NOMO-1 (cell line): ENCODE results near the gene FBN1.
A peak's percentile ranks its signal among the peaks of the same experiment; 100 is the strongest.

Experiments
- DNase-seq, 2 experiments: peaks; one replicate each; lab custom pipeline; 2025; ENCODE audit not compliant: unreplicated experiment in 2 of 2; lab: John Stamatoyannopoulos, UW

Gene FBN1

GRCh38 chr15:48440084-48440483 lies 205.4 kb downstream of the FBN1 start:
- DNase-seq: no peak

DNA sequence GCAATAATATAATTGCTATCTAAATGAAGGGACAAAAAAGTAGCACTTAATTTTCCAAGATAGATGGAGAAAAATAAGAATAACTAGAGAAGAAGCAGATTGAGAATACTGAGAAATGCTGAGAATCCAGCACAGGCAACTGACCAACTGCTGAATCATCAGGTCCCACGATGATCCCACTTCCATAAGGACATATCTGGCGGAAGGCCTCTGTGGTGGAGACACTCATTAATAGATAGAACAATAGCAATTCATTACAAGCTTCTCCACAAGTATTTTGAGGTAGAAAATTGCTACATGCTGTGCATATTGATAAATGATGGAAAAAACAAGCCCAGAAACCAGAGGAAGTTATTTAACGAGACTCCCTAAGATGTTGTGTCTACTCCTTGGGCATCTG lies 208.3 kb downstream of the FBN1 start:
- no peak for DNase-seq

DNA sequence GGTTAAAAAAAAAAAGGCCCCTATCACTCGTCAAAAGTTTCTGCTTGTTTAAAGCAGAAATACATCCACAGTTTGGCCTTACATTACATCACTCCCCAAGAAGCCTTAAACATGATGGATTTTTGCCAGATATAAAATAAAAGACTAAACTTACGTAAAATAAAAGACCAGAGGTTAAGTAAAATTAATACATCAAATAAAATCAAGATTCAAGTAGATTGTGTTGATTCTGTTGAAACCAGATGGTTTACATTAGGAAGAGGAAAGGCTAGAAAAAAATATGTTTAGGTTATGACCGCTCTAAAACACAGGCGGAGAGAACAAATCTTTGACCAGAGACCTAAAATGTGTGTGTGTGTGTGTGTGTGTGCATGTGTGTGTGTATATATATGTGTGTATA lies 210.2 kb downstream of the FBN1 start:
- no peak for DNase-seq

- DNase-seq: no peak
These were observed 212.2 kb downstream of the FBN1 start for GRCh38 chr15:48433226-48433886.

DNA sequence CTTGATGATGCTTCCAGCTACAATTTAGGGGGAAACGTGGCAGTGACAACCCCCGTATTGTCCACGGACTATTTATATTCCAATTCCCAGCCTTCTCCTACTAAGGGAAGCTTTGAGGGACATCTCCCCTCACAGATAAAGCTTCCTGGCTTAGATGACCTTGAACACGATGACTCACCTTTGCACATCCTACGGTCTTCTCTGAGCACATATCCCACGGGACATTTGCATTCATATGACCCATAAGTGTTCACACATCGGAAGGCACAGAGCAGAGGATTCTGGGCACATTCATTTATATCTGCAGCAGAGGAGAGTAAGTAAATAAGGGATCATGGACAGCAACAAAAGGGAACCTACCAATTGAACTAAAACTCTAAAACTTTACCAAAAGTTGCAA lies 212.8 kb downstream of the FBN1 start:
- DNase-seq: no peak

DNA sequence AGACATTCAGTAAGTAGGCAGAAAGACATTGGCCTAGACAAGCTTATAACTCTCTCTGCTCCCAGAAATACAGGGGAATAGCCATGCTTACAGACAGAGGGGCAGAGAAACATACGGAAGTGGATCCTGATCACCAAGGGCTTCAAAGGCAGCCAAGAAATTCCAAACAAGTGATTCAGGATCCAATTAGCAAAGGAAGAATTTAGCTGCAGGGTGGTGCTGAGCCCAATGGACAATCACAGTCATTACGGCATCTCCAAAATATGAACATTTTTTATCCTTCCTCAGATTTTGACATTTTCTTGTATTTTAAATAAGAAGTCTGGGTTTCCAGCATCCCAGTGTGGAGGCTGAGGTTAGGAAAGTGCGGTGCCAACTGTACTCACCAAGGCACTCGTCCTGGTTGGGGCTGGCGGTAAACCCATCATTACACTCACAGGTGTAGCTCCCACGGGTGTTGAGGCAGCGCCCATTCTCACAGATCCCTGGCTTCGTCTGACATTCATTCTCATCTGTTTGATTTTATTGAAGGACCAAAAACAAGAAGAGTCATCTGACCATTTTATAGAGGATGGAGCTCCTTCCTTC lies 217.5 kb downstream of the FBN1 start:
- no peak for DNase-seq

DNA sequence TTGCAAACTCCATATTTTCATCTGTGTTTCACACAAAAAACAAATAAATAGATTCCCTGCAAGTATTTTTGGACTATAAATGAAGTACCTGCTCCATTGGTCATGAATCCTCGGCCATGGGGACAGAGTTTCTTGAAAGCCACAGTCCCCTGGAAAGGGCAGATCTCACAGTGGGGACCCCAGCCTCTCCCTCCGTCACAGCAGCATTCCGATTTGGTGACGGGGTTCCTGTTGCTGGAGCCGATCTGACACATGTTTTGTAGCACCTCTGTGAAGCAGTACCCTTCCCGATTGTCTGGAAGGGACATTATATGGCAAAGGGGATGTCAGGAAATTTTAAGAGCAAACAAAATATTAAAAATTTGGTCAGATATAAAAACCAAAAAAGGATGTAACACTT lies 218.0 kb downstream of the FBN1 start:
- no peak for DNase-seq

DNA sequence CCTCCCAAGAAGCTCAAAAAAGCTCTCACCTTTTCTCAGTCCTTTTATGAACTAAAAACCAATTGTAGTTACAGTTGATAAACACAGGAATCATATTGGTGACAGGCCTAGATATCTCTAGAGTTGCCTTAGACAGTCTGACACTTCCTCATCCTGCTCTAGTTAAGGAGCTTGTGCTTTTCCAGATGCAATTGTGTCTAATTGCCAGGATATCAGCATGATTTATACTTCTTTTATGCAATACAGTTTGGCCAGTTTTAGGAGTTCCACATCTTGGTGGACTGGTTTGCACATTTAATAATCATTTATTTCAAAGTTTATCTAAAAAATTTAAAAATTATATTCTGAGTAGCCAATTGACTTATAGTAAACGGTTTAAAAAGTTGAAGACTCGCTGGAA lies 218.6 kb downstream of the FBN1 start:
- no peak for DNase-seq

DNA sequence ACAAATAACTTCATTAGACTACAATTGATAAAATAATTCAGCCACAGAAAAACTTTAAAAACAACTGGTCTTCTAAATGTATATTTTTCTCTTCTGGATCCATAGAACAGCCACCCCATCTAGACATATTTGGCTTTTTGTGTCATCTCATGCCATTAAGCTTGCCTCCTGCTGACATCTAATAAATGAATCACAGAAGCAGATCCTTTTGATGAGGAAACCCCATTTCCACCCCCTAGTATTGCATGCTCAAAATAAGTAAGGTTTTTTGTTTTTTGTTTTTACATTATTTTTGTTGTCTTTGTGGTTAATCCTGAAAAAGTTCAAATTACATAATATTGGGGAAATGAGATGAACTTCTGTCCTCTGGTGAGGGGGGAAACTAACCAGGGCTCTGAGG lies 219.5 kb downstream of the FBN1 start:
- no peak for DNase-seq

GRCh38 chr15:48425051-48425450 lies 220.5 kb downstream of the FBN1 start:
- DNase-seq: no peak

- DNase-seq: peak; percentile 13 to 32
These were observed 221.5 kb downstream of the FBN1 start for GRCh38 chr15:48423896-48424475.

GRCh38 chr15:48423342-48423741 lies 222.2 kb downstream of the FBN1 start:
- no peak for DNase-seq

DNA sequence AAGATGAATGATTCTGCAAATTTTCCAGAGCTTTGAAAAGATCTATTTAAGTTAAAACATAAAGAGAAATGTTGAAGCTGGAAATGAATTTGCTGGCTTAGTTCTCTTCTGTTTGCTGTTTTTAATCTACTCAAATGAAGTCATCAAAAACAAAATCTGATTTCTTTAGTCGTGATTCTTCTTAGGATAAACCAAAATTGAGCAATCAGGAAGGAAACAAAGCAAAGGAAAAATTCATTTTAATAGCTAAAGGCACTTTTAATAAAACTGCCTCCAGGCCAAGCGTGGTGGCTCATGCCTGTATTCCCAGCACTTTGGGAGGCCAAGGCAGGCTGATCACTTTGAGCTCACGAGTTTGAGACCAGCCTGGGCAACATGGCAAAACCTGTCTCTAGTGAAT lies 223.1 kb downstream of the FBN1 start:
- DNase-seq: no peak

DNA sequence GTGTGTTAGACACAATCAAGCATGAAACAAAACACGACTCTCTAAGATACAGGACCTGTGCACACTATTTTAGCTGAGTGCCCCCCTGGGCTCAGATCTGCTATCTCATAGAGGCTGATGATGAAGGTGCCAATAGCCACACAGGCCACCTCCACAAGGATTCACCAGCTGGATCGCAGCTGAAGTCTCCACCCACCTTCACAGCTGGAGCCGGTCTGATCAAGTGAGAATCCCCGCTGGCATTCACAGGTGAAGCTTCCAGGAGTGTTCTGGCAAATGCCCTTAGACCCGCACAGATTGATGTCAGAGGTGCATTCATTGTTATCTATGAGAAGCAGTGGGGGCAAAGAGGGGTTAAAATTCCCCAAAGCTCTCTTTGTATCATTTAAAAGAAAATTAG lies 224.1 kb downstream of the FBN1 start:
- no peak for DNase-seq

DNA sequence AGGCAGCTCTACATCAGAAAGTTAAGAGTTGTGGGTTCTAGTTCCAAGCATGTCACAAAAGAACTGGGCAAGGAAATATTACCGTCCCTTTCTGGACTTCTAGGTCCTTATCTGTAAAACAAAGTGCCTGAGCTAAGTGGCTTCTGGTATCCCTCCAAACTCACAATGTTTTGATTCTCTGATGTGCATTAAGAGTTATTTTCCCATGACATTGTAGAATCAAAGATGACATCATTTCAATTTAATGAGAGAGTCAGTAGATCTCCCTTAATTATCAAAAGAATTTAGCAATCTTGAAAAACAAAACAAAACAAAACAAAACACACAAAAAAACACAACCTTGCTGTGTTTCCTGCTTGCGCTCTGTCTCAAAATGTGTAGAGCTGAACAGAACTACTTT lies 225.6 kb downstream of the FBN1 start:
- no peak for DNase-seq

DNA sequence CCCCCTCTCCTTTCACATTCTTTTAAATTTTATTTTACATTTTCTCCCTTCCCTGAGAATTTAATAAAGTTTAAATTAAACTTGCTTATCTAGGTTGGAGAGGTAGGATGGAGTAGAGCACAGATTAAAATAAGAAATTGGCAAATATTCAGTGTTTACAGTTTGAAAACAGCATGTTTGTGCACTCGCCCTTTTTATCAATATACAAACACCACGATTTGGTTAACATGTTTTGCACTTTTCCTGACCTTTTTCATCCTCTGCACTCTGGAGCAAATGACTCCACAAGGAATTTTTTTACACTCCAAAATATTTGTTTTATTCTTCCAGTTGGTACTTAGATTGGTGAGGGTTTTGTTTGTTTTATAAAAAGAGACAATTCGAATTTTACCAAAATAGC lies 227.2 kb downstream of the FBN1 start:
- DNase-seq: no peak

- DNase-seq: no peak
These were observed 229.2 kb downstream of the FBN1 start for GRCh38 chr15:48416301-48416700.

GRCh38 chr15:48415036-48415886 lies 230.2 kb downstream of the FBN1 start:
- no peak for DNase-seq

DNA sequence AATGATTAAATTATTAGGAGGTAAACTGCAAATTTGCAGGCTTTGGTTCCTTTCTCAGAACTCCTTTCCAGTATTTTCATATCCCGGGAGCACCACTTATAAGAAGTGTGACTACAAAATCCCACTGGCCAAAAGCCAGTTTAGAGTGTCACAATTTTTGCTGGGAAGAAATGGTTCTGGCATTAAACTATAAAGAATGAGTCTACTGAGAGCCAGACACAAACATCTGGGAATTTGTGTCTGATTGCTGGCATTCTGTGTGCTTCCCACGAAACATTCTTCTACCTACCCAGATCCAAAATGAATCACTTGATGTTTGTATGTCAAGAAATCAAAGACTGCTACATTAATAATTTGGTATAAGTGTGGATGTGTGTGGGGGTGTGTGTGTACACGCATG lies 231.5 kb downstream of the FBN1 start:
- no peak for DNase-seq

DNA sequence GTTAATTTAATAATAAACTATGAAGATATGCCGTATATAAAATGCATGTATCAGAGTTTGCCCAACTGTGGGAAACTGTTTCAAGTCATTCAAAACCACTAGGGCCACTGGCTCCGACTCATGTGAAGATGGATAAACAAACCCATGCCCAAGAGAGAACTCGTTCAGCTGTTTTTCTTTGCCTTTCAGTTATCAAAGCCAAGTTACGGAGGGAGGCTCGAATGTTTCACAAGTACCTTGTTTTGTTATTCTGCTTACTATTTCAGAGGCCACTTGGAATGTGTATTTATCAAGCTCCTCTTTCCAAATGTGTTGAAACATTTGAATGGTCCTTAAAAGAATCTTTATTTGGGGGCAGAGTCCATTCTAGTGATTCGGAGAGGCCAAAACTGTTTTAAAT lies 232.2 kb downstream of the FBN1 start:
- DNase-seq: no peak

DNA sequence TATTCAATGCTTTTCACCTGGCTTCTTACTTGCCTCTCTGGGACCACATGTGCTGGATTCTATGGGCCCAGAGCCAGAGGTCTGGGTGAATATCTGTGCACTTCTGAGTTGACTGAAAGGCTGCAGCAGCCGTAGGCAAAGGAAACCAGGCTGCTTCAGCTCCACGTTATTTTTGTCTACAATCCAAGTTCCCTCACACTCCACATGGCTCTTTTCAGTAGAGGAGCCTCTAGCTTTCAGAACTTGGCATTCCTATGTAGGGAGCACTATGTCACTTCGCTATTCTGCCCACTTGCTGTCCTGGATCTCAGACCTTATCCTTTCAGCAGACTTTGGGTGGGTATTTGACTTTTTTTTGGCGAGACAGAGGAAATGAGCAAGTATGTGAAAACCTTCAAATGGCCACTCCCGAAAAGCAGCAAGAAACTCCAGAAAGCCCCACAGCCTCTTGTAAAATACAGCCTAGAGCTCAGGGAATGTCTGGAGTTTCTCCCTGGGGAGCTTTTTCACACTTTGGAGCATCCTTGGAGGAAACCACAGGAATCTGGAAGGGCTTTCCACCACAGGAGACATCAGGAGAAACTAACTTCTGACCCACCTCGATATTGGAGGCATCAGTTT lies 233.4 kb downstream of the FBN1 start:
- no peak for DNase-seq
